Uterine smooth muscle cell (primary cell): Measurements from ENCODE around the gene USO1. TPM values are rescaled to one million over a fixed set of nuclear protein-coding genes. Genes with fewer than 3 reads are reported as not detected.

Source experiments
- total RNA-seq: library from RNA; depleted of rRNA; stranded (reverse); fragments of >200 nt; gene quantifications from 2 replicates; pipeline ENCODE4 v1.2.3, GENCODE V29; 2014

The USO1 gene, protein sequence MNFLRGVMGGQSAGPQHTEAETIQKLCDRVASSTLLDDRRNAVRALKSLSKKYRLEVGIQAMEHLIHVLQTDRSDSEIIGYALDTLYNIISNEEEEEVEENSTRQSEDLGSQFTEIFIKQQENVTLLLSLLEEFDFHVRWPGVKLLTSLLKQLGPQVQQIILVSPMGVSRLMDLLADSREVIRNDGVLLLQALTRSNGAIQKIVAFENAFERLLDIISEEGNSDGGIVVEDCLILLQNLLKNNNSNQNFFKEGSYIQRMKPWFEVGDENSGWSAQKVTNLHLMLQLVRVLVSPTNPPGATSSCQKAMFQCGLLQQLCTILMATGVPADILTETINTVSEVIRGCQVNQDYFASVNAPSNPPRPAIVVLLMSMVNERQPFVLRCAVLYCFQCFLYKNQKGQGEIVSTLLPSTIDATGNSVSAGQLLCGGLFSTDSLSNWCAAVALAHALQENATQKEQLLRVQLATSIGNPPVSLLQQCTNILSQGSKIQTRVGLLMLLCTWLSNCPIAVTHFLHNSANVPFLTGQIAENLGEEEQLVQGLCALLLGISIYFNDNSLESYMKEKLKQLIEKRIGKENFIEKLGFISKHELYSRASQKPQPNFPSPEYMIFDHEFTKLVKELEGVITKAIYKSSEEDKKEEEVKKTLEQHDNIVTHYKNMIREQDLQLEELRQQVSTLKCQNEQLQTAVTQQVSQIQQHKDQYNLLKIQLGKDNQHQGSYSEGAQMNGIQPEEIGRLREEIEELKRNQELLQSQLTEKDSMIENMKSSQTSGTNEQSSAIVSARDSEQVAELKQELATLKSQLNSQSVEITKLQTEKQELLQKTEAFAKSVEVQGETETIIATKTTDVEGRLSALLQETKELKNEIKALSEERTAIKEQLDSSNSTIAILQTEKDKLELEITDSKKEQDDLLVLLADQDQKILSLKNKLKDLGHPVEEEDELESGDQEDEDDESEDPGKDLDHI
- total RNA-seq, result 143 and 185 TPM in 2 replicates

GRCh38 chr4:75724066-75724866, at the start of gene USO1:
Gene USO1 (plus strand): TSS chr4:75724577. CDS start chr4:75724820, 243 bp downstream.

Other genes starting within 250 kb of the USO1 start
- gene RCHY1, start 210.2 kb upstream of the USO1 start, total RNA-seq, result 25.7 and 38.3 TPM in 2 replicates
- gene THAP6, start 210.1 kb upstream of the USO1 start, total RNA-seq, result 13.7 and 15.6 TPM in 2 replicates
- gene ODAPH, start 168.5 kb upstream of the USO1 start, total RNA-seq, result not detected in 2 replicates
- gene CDKL2, start 94.0 kb upstream of the USO1 start, total RNA-seq, result 2.5 and 4.6 TPM in 2 replicates
- 177 and 208 TPM in 2 replicates for gene G3BP2, start 51.2 kb upstream of the USO1 start, total RNA-seq
- under 0.01 TPM in 1 of 2 replicates, not detected in the other for gene PPEF2, start 177.9 kb downstream of the USO1 start, total RNA-seq
- gene NAAA, start 216.4 kb downstream of the USO1 start, total RNA-seq, result 39.2 and 51.7 TPM in 2 replicates